Lower lobe of right lung (tissue), 2 donors: ENCODE measurements around the gene PELI3. TPM values are rescaled to one million over a fixed set of nuclear protein-coding genes. Genes with fewer than 3 reads are reported as not detected.

Source experiments
- ATAC-seq, 2 donors: fragments of 200-7000 bp; cut with Tn5 transposase; one replicate each; pipeline ENCODE4 v1.9.1; 2020 to 2022; ENCODE audit warnings: mild to moderate bottlenecking in 2 of 2, moderate library complexity in 2 of 2
- DNase-seq: peaks from one replicate; pipeline ENCODE4 v3.0.0-alpha.2; 2020
- H3K27ac ChIP-seq: fragments of 200-600 bp; one replicate; pipeline ENCODE4 v1.8.0; 2022
- H3K27me3 ChIP-seq: fragments of 200-600 bp; one replicate; pipeline ENCODE4 v1.8.0; 2022; ENCODE audit warnings: low read depth
- H3K36me3 ChIP-seq: fragments of 200-600 bp; one replicate; pipeline ENCODE4 v1.8.0; 2022; ENCODE audit warnings: mild to moderate bottlenecking
- H3K4me1 ChIP-seq: fragments of 200-600 bp; one replicate; pipeline ENCODE4 v1.8.0; 2022
- H3K4me3 ChIP-seq: fragments of 200-600 bp; one replicate; pipeline ENCODE4 v1.8.0; 2022; ENCODE audit warnings: mild to moderate bottlenecking
- H3K9me3 ChIP-seq: fragments of 200-600 bp; one replicate; pipeline ENCODE4 v1.8.0; 2022
- CTCF ChIP-seq: fragments of 200-600 bp; IDR thresholded peaks from one replicate; pipeline ENCODE4 v1.8.0; 2022; ENCODE audit warnings: antibody characterized with exemption, mild to moderate bottlenecking
- intact Hi-C: fragments of 100-400 bp; cut with DNase I; formaldehyde crosslinking; loops from one replicate; pipeline ENCODE4 v1.11.0; 2022
- total RNA-seq: library from RNA; stranded (reverse); fragmentation: NEBNext Ultra II Directional; extraction: Animal tissue kit (Norgen Biotek cat#: 25700); gene quantifications from one replicate; pipeline ENCODE4 v1.2.1, GENCODE V29; 2021
- donor health status: DM: no; HTN: yes; CAD: no; lungs with severe emphysema.

PELI3 gene
- total RNA-seq, 1 donor from 2014 or later: 21.4 TPM

GRCh38 chr11:66465373-66466224, 1.1 kb upstream of the PELI3 start:
- H3K36me3 ChIP-seq: peaks cover 3% of the 10 kb centered on the region
- H3K9me3 ChIP-seq: no peaks in the 10 kb centered on the region
- TF ChIP-seq CTCF: no peak
- peaks cover 25% of the 10 kb centered on the region for H3K4me1 ChIP-seq
- peak overlapping the region; percentile 70 for H3K4me3 ChIP-seq
- H3K27ac ChIP-seq: peak overlapping the region; percentile 44
- H3K27me3 ChIP-seq: no peaks in the 10 kb centered on the region
- intact Hi-C loops: no loop called here
- no peak for DNase-seq
- ATAC-seq: no peak

DNA sequence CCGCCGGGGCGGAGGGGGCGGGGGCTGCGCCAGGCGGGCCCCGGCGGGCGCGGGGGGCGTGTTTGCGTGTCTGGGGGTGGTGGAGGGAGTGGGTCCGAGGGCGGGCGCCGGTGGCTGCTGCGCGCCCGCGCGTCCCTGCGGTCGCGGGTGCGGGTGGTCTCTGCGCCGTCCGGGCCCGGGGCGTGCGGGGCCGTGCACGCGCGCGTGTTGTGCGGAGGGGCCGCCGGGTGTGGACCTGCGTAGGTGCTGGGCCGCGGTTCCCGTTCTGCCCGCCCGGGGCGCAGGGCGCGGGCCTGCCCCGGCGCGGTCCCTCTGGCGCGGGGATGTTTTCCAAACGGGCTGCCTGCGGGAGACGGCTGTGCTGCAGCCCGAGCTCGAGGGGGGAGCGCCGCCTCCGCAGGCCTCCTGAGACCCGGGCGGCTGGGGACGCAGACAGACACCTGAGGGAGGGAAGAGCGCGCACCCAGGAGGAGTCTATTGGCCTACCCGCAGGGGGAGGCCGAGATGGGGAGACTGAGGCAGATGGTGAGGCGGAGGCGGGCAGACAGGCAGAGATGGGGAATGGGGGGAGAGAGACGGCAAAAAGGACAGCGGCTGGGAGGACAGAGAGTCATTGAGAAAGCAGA, 442 bp downstream of the PELI3 start:
- ATAC-seq (peak; percentile 34 to 63), DNase-seq (peak; percentile 71)
- intact Hi-C loops: no loop called here
- H3K9me3 ChIP-seq: no peaks in the 10 kb centered on the region
- H3K36me3 ChIP-seq: peaks cover 13% of the 10 kb centered on the region
- peak; percentile 40 for TF ChIP-seq CTCF
- H3K4me1 ChIP-seq: peaks cover 25% of the 10 kb centered on the region
- H3K27me3 ChIP-seq: no peaks in the 10 kb centered on the region
- H3K27ac ChIP-seq: peak overlapping the region; percentile 58
- peak overlapping the region; percentile 70 for H3K4me3 ChIP-seq

GRCh38 chr11:66467756-66468155, 1.1 kb downstream of the PELI3 start:
- Histone ChIP-seq H3K27me3 (no peaks in the 10 kb centered on the region), H3K4me3 (peak overlapping the region; percentile 70), H3K36me3 (peaks cover 19% of the 10 kb centered on the region), H3K9me3 (no peaks in the 10 kb centered on the region), H3K27ac (peak overlapping the region; percentile 58), H3K4me1 (peaks cover 25% of the 10 kb centered on the region)
- DNase-seq (peak; percentile 78), ATAC-seq (peak; percentile 37 to 61)
- no peak for TF ChIP-seq CTCF
- intact Hi-C loops: no loop called here

DNA sequence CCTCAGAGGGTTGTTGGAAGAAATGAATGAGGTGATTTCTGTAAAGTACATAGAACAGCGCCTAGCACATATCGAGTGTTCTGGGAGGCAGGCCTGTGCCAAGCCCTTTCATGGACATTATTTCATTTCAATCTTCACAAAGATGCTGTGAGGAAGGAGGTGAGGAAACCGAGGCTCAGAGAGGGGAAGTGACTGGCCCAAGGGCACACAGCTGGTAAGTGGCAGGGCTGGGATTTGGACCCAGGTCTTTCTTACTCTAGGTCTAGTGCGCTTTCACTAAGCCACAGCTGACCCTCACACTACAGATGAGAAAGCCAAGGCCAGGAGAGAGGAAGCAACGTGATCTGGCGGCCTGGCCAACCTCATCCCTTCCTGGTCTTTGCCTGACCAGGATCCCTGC, 2.0 kb downstream of the PELI3 start:
- intact Hi-C loops: no loop called here
- H3K36me3 ChIP-seq: peaks cover 28% of the 10 kb centered on the region
- no peaks in the 10 kb centered on the region for H3K9me3 ChIP-seq
- no peaks in the 10 kb centered on the region for H3K27me3 ChIP-seq
- H3K4me3 ChIP-seq: no peak overlapping the region
- no peak overlapping the region for H3K27ac ChIP-seq
- peaks cover 25% of the 10 kb centered on the region for H3K4me1 ChIP-seq
- ATAC-seq (no peak), DNase-seq (no peak)
- TF ChIP-seq CTCF: no peak

DNA sequence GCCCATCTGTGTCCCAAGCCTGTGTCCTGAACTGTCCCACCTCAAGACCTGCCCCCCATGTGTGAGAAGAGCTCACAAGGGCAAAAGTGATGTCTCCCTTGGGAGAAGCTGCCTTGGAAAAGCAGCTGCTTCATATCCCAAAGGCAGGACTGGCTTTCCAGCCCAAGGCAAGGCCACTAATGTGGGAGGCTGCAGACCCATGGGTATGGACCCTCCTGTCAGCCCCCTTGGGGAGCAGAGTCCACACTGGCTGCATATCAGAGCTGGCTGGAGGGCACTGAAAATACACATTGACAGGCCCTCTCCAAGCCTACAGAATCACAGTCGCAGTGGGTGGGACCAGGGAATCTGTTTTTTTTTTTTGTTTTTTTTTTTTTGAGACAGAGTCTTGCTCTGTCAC, 2.7 kb downstream of the PELI3 start:
- Histone ChIP-seq H3K27me3 (no peaks in the 10 kb centered on the region), H3K36me3 (peaks cover 36% of the 10 kb centered on the region), H3K27ac (no peak overlapping the region), H3K9me3 (no peaks in the 10 kb centered on the region), H3K4me1 (peaks cover 25% of the 10 kb centered on the region), H3K4me3 (no peak overlapping the region)
- no peak for TF ChIP-seq CTCF
- intact Hi-C loops: no loop called here
- no peak for DNase-seq
- no peak for ATAC-seq
